ENCODE data around the gene CD68. TPM values are rescaled to one million over a fixed set of nuclear protein-coding genes. Genes with fewer than 3 reads are reported as not detected.

Gene CD68
- 61.0 TPM for total RNA-seq

- DNase-seq (ENCODE audit: low spot score), result peak; percentile 88
Observed at GRCh38 chr17:7579001-7579833, at the start of gene CD68. TSS of gene CD68 (plus strand) at chr17:7579638. CDS start at chr17:7579678, 40 bp downstream.

- DNase-seq (ENCODE audit: low spot score), result no peak
Observed at GRCh38 chr17:7530023-7530900, 49.2 kb upstream of the CD68 start.

- no peak for DNase-seq (ENCODE audit: low spot score)
Observed at GRCh38 chr17:7538050-7538449, 41.4 kb upstream of the CD68 start.

- DNase-seq (ENCODE audit: low spot score), result no peak
Observed at GRCh38 chr17:7538891-7539545, 40.4 kb upstream of the CD68 start.

GRCh38 chr17:7541074-7541621 is 38.3 kb upstream of the CD68 start:
- no peak for DNase-seq (ENCODE audit: low spot score)

GRCh38 chr17:7544911-7545310 is 34.5 kb upstream of the CD68 start:
- no peak for DNase-seq (ENCODE audit: low spot score)

- peak; percentile 74 for DNase-seq (ENCODE audit: low spot score)
Observed at GRCh38 chr17:7548585-7549400, 30.6 kb upstream of the CD68 start, which contains the start of gene TNFSF12. TSS of gene TNFSF12 (plus strand) at chr17:7549058. CDS start at chr17:7549154, 96 bp downstream.

- no peak for DNase-seq (ENCODE audit: low spot score)
Observed at GRCh38 chr17:7549401-7550055, 29.9 kb upstream of the CD68 start.

GRCh38 chr17:7550344-7550743 is 29.1 kb upstream of the CD68 start:
- DNase-seq (ENCODE audit: low spot score), result no peak

- DNase-seq (ENCODE audit: low spot score), result no peak
Observed at GRCh38 chr17:7551396-7551795, 28.0 kb upstream of the CD68 start.

GRCh38 chr17:7552621-7553051 is 26.8 kb upstream of the CD68 start:
- no peak for DNase-seq (ENCODE audit: low spot score)

- no peak for DNase-seq (ENCODE audit: low spot score)
Observed at GRCh38 chr17:7553356-7553755, 26.1 kb upstream of the CD68 start.

- DNase-seq (ENCODE audit: low spot score), result no peak
Observed at GRCh38 chr17:7555320-7555948, 24.0 kb upstream of the CD68 start.

- no peak for DNase-seq (ENCODE audit: low spot score)
Observed at GRCh38 chr17:7556627-7557026, 22.8 kb upstream of the CD68 start.

GRCh38 chr17:7557147-7557764 is 22.2 kb upstream of the CD68 start:
- no peak for DNase-seq (ENCODE audit: low spot score)

- DNase-seq (ENCODE audit: low spot score), result peak; percentile 91
Observed at GRCh38 chr17:7557775-7558543, 21.5 kb upstream of the CD68 start.

- no peak for DNase-seq (ENCODE audit: low spot score)
Observed at GRCh38 chr17:7558544-7559319, 20.7 kb upstream of the CD68 start, which contains the start of gene TNFSF13. TSS of gene TNFSF13 (plus strand) at chr17:7558750. CDS start at chr17:7559040, 290 bp downstream.

All from ureter (tissue), 1 donor.